Keratinocyte (primary cell): ENCODE data around the gene LDLR. TPM values are rescaled to one million over a fixed set of nuclear protein-coding genes. Genes with fewer than 3 reads are reported as not detected.
A peak's percentile ranks its signal among the peaks of the same experiment; 100 is the strongest.

Source experiments
- DNase-seq: peaks from one replicate; pipeline ENCODE4 v3.0.0-alpha.2; 2011; ENCODE audit warnings: low read depth, missing footprints, low spot score
- FAIRE-seq: peaks from 2 replicates; lab custom pipeline; 2011; peaks lifted over from hg19 to GRCh38; lab: Jason Lieb, UNC
- H2AFZ ChIP-seq: 2 replicates; pipeline ENCODE4 v1.6.0; 2012; ENCODE audit warnings: low read length, control low read depth, inconsistent platforms; ENCODE audit not compliant: control insufficient read depth
- H3K27ac ChIP-seq: 2 replicates; pipeline ENCODE4 v1.5.1; 2011; ENCODE audit warnings: low read length; ENCODE audit not compliant: control insufficient read depth, insufficient read depth
- H3K27me3 ChIP-seq: 3 replicates; pipeline ENCODE4 v1.6.0; 2011; ENCODE audit warnings: low read length; ENCODE audit not compliant: control insufficient read depth, insufficient read depth; ENCODE audit errors: extremely low read depth
- H3K36me3 ChIP-seq, 2 experiments: 2 replicates in 1 of 2; 3 replicates in 1 of 2; pipeline ENCODE4 v1.5.1; 2011; ENCODE audit warnings: low read length in 2 of 2, mild to moderate bottlenecking in 1 of 2; ENCODE audit not compliant: control insufficient read depth in 2 of 2, insufficient read depth in 2 of 2; ENCODE audit errors: extremely low read depth in 1 of 2
- H3K4me1 ChIP-seq: 3 replicates; pipeline ENCODE4 v1.5.1; 2011; ENCODE audit warnings: low read length; ENCODE audit not compliant: control insufficient read depth, insufficient read depth; ENCODE audit errors: extremely low read depth
- H3K4me2 ChIP-seq: 3 replicates; pipeline ENCODE4 v1.6.0; 2011; ENCODE audit warnings: low read depth, low read length; ENCODE audit not compliant: control insufficient read depth, insufficient read depth; ENCODE audit errors: extremely low read depth
- H3K4me3 ChIP-seq, 3 experiments: fragments of 200-600 bp in 1 of 3; sonication (generic) in 1 of 3; 2 replicates in 2 of 3; 3 replicates in 1 of 3; pipeline ENCODE4 v1.5.1; 2011 to 2016; ENCODE audit warnings: low read length in 3 of 3, mild to moderate bottlenecking in 3 of 3, control low read depth in 2 of 3, inconsistent platforms in 1 of 3, low read depth in 1 of 3, mixed read lengths in 1 of 3, mixed run types in 1 of 3, moderate library complexity in 1 of 3; ENCODE audit not compliant: control insufficient read depth in 2 of 3, insufficient read depth in 2 of 3; ENCODE audit errors: extremely low read depth in 1 of 3
- H3K79me2 ChIP-seq: 2 replicates; pipeline ENCODE4 v1.6.0; 2012; ENCODE audit warnings: low read length; ENCODE audit not compliant: control insufficient read depth, insufficient read depth
- H3K9ac ChIP-seq: 3 replicates; pipeline ENCODE4 v1.6.0; 2011; ENCODE audit warnings: low read length; ENCODE audit not compliant: control insufficient read depth, insufficient read depth; ENCODE audit errors: extremely low read depth
- H3K9me1 ChIP-seq: 3 replicates; pipeline ENCODE4 v1.6.0; 2011; ENCODE audit warnings: low read length; ENCODE audit not compliant: control insufficient read depth, insufficient read depth; ENCODE audit errors: extremely low read depth
- H3K9me3 ChIP-seq: 2 replicates; pipeline ENCODE4 v1.5.1; 2012; ENCODE audit warnings: low read depth, low read length; ENCODE audit not compliant: control insufficient read depth
- H4K20me1 ChIP-seq: 3 replicates; pipeline ENCODE4 v1.6.0; 2011; ENCODE audit warnings: low read length; ENCODE audit not compliant: control insufficient read depth, insufficient read depth; ENCODE audit errors: extremely low read depth
- EZH2 ChIP-seq: IDR thresholded peaks from one replicate; pipeline ENCODE4 v1.6.1; 2012; ENCODE audit warnings: inconsistent platforms, mild to moderate bottlenecking, low read length, moderate library complexity
- dilution Hi-C: fragments of 300-500 bp; cut with MboI; formaldehyde crosslinking; loops from one replicate; pipeline ENCODE4 v1.7.0; 2020; ENCODE audit warnings: low sequenced_read_pairs; ENCODE audit not compliant: extremely low pct_ligation_motif_present
- polyA plus RNA-seq, 5 experiments: library from polyadenylated mRNA; depleted of rRNA in 3 of 5; stranded (reverse) in 3 of 5; stranded (forward) in 1 of 5; unstranded in 1 of 5; fragments of >200 nt; gene quantifications; 1 replicate in 1 of 5; 2 replicates in 3 of 5; 3 replicates in 1 of 5; pipeline versions ENCODE4 v1.2.1 to v1.2.3, GENCODE V29; 2011 to 2012; ENCODE audit warnings: missing spikeins in 2 of 5, low read depth in 1 of 5, low replicate concordance in 1 of 5
- TF ChIP-seq, protein P1 (sequence below), 3 experiments: IDR thresholded peaks in 1 of 3; conservative IDR thresholded peaks in 1 of 3; optimal IDR thresholded peaks in 1 of 3; 2 replicates in 2 of 3; 3 replicates in 1 of 3; pipeline versions ENCODE3 to v1.5.1; 2011; ENCODE audit warnings: low read length in 3 of 3, mild to moderate bottlenecking in 3 of 3, moderate library complexity in 2 of 3, control low read depth in 1 of 3, inconsistent platforms in 1 of 3; ENCODE audit not compliant: insufficient read depth in 2 of 3; ENCODE audit errors: extremely low read depth in 1 of 3

Gene LDLR
- polyA plus RNA-seq, 1 donor (not counting 4 experiments of a cell fraction or from before 2014, with no cell fraction given): 241 TPM

DNA sequence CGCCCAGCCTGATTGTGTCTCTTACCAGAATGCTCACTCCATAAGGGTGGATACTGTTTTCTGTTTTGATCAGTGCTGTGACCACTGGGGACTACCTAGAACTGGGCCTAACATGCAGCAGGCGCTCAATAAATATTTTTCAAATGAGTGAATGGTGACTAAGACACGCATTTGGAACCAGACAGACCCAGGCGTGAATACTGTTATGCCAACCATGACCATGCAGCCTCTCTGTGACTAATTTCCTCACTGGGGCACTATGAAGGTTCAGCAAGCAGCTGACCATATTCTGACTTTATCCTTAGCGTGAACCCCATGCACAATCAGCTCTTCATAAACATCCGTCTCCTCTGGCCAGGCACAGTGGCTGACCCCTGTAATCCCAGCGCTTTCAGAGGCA is 79.3 kb downstream of the LDLR start:
- Histone ChIP-seq H3K36me3 (no peaks in the 10 kb centered on the region), H3K4me1 (peaks cover 16% of the 10 kb centered on the region), H3K27me3 (no peaks in the 10 kb centered on the region), H3K27ac (peak overlapping the region; percentile 70), H2AFZ (no peak overlapping the region), H3K4me2 (peak overlapping the region; percentile 56), H4K20me1 (no peaks in the 10 kb centered on the region), H3K9me3 (no peaks in the 10 kb centered on the region), H3K79me2 (no peaks in the 10 kb centered on the region), H3K9me1 (no peaks in the 10 kb centered on the region), H3K4me3 (no peak overlapping the region), H3K9ac (peak overlapping the region; percentile 22)
- FAIRE-seq (peak; percentile 100), DNase-seq (peak; percentile 60)
- TF ChIP-seq EZH2: no peak
- TF ChIP-seq, protein P1, sequence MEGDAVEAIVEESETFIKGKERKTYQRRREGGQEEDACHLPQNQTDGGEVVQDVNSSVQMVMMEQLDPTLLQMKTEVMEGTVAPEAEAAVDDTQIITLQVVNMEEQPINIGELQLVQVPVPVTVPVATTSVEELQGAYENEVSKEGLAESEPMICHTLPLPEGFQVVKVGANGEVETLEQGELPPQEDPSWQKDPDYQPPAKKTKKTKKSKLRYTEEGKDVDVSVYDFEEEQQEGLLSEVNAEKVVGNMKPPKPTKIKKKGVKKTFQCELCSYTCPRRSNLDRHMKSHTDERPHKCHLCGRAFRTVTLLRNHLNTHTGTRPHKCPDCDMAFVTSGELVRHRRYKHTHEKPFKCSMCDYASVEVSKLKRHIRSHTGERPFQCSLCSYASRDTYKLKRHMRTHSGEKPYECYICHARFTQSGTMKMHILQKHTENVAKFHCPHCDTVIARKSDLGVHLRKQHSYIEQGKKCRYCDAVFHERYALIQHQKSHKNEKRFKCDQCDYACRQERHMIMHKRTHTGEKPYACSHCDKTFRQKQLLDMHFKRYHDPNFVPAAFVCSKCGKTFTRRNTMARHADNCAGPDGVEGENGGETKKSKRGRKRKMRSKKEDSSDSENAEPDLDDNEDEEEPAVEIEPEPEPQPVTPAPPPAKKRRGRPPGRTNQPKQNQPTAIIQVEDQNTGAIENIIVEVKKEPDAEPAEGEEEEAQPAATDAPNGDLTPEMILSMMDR (optimal IDR thresholded peaks at IDR 0.05 in 1 of 3, IDR thresholded peaks at IDR 0.05 in 1 of 3, conservative IDR thresholded peaks at IDR 0.05 in 1 of 3; ENCODE audit: extremely low read depth in 1 of 3, insufficient read depth in 2 of 3, low read length in 3 of 3): no peak
- dilution Hi-C loops: no loop called here

DNA sequence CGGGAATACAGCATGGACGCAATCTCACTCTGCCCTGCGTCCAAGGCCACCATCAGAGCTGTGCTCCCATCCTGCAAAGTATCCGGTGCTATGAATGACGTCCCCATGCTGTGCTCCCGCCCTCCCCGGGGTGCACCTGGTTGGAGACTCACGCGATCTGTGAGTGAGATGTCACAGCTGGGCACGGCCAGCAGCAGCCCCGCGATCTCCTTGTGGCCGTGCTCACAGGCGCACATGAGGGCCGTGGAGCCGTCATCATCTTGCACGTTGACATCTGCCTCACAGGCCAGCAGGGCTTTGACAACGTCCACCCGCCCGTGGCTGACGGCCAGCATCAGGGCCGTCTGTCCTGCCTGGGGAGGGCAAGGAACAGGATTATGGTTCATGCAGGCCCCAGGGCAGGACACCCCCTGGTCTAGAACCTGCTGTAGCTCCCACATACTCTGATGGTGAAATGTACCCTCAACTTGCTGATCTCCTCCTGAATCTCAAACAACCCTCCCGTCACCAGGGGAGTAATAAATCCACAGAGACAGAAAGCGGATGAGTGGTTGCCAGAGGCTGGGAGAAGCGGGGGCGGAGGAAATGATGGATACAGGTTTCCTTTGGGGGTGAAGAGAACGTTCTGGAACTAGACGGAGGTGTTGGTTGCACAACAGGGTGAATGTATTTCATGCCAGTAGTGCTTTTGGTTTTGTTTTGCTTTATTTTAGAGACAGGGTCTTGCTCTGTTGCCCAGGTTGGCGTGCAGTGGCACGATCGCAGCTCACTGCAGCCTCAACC is 80.8 kb downstream of the LDLR start:
- no peaks in the 10 kb centered on the region for H3K27me3 ChIP-seq
- no peaks in the 10 kb centered on the region for H3K36me3 ChIP-seq
- no peaks in the 10 kb centered on the region for H3K9me1 ChIP-seq
- H3K9ac ChIP-seq: no peak overlapping the region
- H2AFZ ChIP-seq: no peak overlapping the region
- peaks cover 16% of the 10 kb centered on the region for H3K4me1 ChIP-seq
- no peak overlapping the region for H3K4me2 ChIP-seq
- no peak for DNase-seq
- dilution Hi-C loops: no loop called here
- FAIRE-seq: no peak
- H3K9me3 ChIP-seq: no peaks in the 10 kb centered on the region
- H3K4me3 ChIP-seq: no peak overlapping the region
- TF ChIP-seq EZH2: no peak
- TF ChIP-seq, protein P1 (optimal IDR thresholded peaks at IDR 0.05 in 1 of 3, IDR thresholded peaks at IDR 0.05 in 1 of 3, conservative IDR thresholded peaks at IDR 0.05 in 1 of 3; ENCODE audit: extremely low read depth in 1 of 3, insufficient read depth in 2 of 3, low read length in 3 of 3): no peak
- no peaks in the 10 kb centered on the region for H4K20me1 ChIP-seq
- H3K27ac ChIP-seq: no peak overlapping the region
- H3K79me2 ChIP-seq: no peaks in the 10 kb centered on the region
